Neuronal stem cell (in vitro differentiated cells): ENCODE measurements around the gene ANKRD30A.

Experiments used
- DNase-seq: peaks from one replicate; pipeline ENCODE4 v3.0.0-alpha.2; 2013; ENCODE audit warnings: low spot score
- H2AFZ ChIP-seq: one replicate; pipeline ENCODE4 v1.6.1; 2013; ENCODE audit warnings: mild to moderate bottlenecking, low read length, inconsistent platforms
- H2AK5ac ChIP-seq: 2 replicates; pipeline ENCODE4 v1.6.1; 2013; ENCODE audit warnings: low read depth, mild to moderate bottlenecking, inconsistent platforms, low read length, moderate library complexity, mixed read lengths
- H2BK120ac ChIP-seq: 2 replicates; pipeline ENCODE4 v1.6.1; 2013; ENCODE audit warnings: low read depth, mild to moderate bottlenecking, inconsistent platforms, low read length, moderate library complexity, mixed read lengths
- H2BK12ac ChIP-seq: one replicate; pipeline ENCODE4 v1.6.1; 2013; ENCODE audit warnings: low read length, inconsistent platforms
- H2BK15ac ChIP-seq: 2 replicates; pipeline ENCODE4 v1.6.1; 2013; ENCODE audit warnings: mild to moderate bottlenecking, low read length, inconsistent platforms, mixed read lengths
- H2BK5ac ChIP-seq: one replicate; pipeline ENCODE4 v1.6.1; 2013; ENCODE audit warnings: inconsistent platforms, mild to moderate bottlenecking, low read length, moderate library complexity
- H3K14ac ChIP-seq: one replicate; pipeline ENCODE4 v1.6.1; 2013; ENCODE audit warnings: low read length, inconsistent platforms
- H3K18ac ChIP-seq: 2 replicates; pipeline ENCODE4 v1.6.1; 2013; ENCODE audit warnings: low read length, inconsistent platforms
- H3K23ac ChIP-seq: 2 replicates; pipeline ENCODE4 v1.6.1; 2013; ENCODE audit warnings: low read depth, mild to moderate bottlenecking, mixed read lengths, low read length, inconsistent platforms; ENCODE audit not compliant: poor library complexity
- H3K27ac ChIP-seq: replicated peaks from 3 replicates; pipeline ENCODE4 v1.5.1; 2013; ENCODE audit warnings: low read length, inconsistent platforms
- H3K27me3 ChIP-seq, 3 experiments: 2 replicates each; pipeline ENCODE4 v1.6.1; 2013; ENCODE audit warnings: low read length in 3 of 3, mild to moderate bottlenecking in 2 of 3, inconsistent platforms in 1 of 3, low read depth in 1 of 3, mixed read lengths in 1 of 3, moderate library complexity in 1 of 3; ENCODE audit not compliant: control insufficient read depth in 3 of 3, insufficient read depth in 3 of 3
- H3K36me3 ChIP-seq, 2 donors: replicated peaks in 1 of 2; 2 replicates each; pipeline ENCODE4 v1.6.1; 2013; ENCODE audit warnings: low read length in 2 of 2; ENCODE audit not compliant: control insufficient read depth in 2 of 2, insufficient read depth in 2 of 2
- H3K4ac ChIP-seq: 2 replicates; pipeline ENCODE4 v1.6.1; 2013; ENCODE audit warnings: inconsistent platforms, mild to moderate bottlenecking, low read length, moderate library complexity
- H3K4me1 ChIP-seq, 2 donors: 1 replicate in 1 of 2; 2 replicates in 1 of 2; pipeline ENCODE4 v1.6.1; 2013; ENCODE audit warnings: low read length in 2 of 2, low read depth in 1 of 2; ENCODE audit not compliant: control insufficient read depth in 2 of 2, insufficient read depth in 1 of 2
- H3K4me2 ChIP-seq: one replicate; pipeline ENCODE4 v1.6.1; 2013; ENCODE audit warnings: mild to moderate bottlenecking, low read length, inconsistent platforms; ENCODE audit not compliant: insufficient read depth, poor library complexity, severe bottlenecking
- H3K4me3 ChIP-seq, 2 donors: 2 replicates each; pipeline ENCODE4 v1.5.1; 2013; ENCODE audit warnings: low read length in 2 of 2, mild to moderate bottlenecking in 2 of 2, inconsistent platforms in 1 of 2, moderate library complexity in 1 of 2
- H3K79me1 ChIP-seq: one replicate; pipeline ENCODE4 v1.6.1; 2013; ENCODE audit warnings: low read depth, mild to moderate bottlenecking, inconsistent platforms, low read length, moderate library complexity
- H3K9ac ChIP-seq: one replicate; pipeline ENCODE4 v1.6.1; 2013; ENCODE audit warnings: mild to moderate bottlenecking, low read depth, low read length, inconsistent platforms; ENCODE audit not compliant: poor library complexity
- H3K9me3 ChIP-seq, 2 donors: replicated peaks in 1 of 2; 2 replicates each; pipeline versions ENCODE3 to v1.6.1; 2013; ENCODE audit warnings: low read length in 2 of 2, mild to moderate bottlenecking in 2 of 2, inconsistent platforms in 1 of 2, low read depth in 1 of 2, mixed read lengths in 1 of 2, moderate library complexity in 1 of 2; ENCODE audit not compliant: control insufficient read depth in 2 of 2, insufficient read depth in 1 of 2
- H4K8ac ChIP-seq: one replicate; pipeline ENCODE4 v1.6.1; 2013; ENCODE audit warnings: low read depth, mild to moderate bottlenecking, inconsistent platforms, low read length, moderate library complexity
- H4K91ac ChIP-seq: one replicate; pipeline ENCODE4 v1.6.1; 2013; ENCODE audit warnings: low read length, low read depth, mild to moderate bottlenecking, inconsistent platforms; ENCODE audit not compliant: poor library complexity
- WGBS, 2 donors: extraction: QIAGEN DNeasy Blood & Tissue Kit; methylation state at CpG; one replicate each; pipeline ENCODE4 v1.1.7; 2013; ENCODE audit warnings: missing lambda C conversion rate in 2 of 2, mixed read lengths in 1 of 2; ENCODE audit not compliant: insufficient read length in 2 of 2, insufficient replicate concordance in 1 of 2; ENCODE audit errors: extremely low coverage in 2 of 2; 5-methylcytosine and 5-hydroxymethylcytosine counted together

ANKRD30A gene

GRCh38 chr10:37109000-37109399 lies 16.4 kb upstream of the ANKRD30A start:
- no peak overlapping the region for H2AFZ ChIP-seq
- WGBS, 2 donors, result no CpG with 5 or more reads among the region's 1 CpG
- H3K23ac ChIP-seq, result no peak overlapping the region
- H3K14ac ChIP-seq, result no peak overlapping the region
- no peaks in the 10 kb centered on the region for H3K36me3 ChIP-seq
- no peak overlapping the region for H3K27ac ChIP-seq
- H3K4me1 ChIP-seq, result no peaks in the 10 kb centered on the region
- no peak overlapping the region for H2BK15ac ChIP-seq
- no peak overlapping the region for H2AK5ac ChIP-seq
- no peak overlapping the region for H2BK12ac ChIP-seq
- H3K18ac ChIP-seq, result no peak overlapping the region
- no peak overlapping the region for H3K4me2 ChIP-seq
- H3K79me1 ChIP-seq, result no peaks in the 10 kb centered on the region
- H3K27me3 ChIP-seq, result no peaks in the 10 kb centered on the region
- no peak overlapping the region for H4K8ac ChIP-seq
- H3K9ac ChIP-seq, result no peak overlapping the region
- no peak overlapping the region for H2BK120ac ChIP-seq
- no peak overlapping the region for H3K4ac ChIP-seq
- H4K91ac ChIP-seq, result no peak overlapping the region
- DNase-seq, result no peak
- H2BK5ac ChIP-seq, result no peak overlapping the region
- H3K9me3 ChIP-seq, result peaks cover 0 to 13% of the 10 kb centered on the region in 2 donors
- no peak overlapping the region for H3K4me3 ChIP-seq

GRCh38 chr10:37124532-37124931 lies 866 bp upstream of the ANKRD30A start:
- H2BK15ac ChIP-seq, result no peak overlapping the region
- H2AFZ ChIP-seq, result no peak overlapping the region
- H3K4me1 ChIP-seq, result no peaks in the 10 kb centered on the region
- no peak overlapping the region for H2AK5ac ChIP-seq
- no peak overlapping the region for H3K4ac ChIP-seq
- no peak overlapping the region for H4K8ac ChIP-seq
- peaks cover 0 to 6% of the 10 kb centered on the region in 2 donors for H3K9me3 ChIP-seq
- H3K9ac ChIP-seq, result no peak overlapping the region
- no peak overlapping the region for H3K14ac ChIP-seq
- WGBS, 2 donors, result no CpG with 5 or more reads among the region's 21 CpGs
- H4K91ac ChIP-seq, result no peak overlapping the region
- H3K4me2 ChIP-seq, result no peak overlapping the region
- H2BK12ac ChIP-seq, result no peak overlapping the region
- no peak overlapping the region for H3K27ac ChIP-seq
- H2BK5ac ChIP-seq, result no peak overlapping the region
- no peak overlapping the region for H3K23ac ChIP-seq
- no peak overlapping the region for H3K18ac ChIP-seq
- no peaks in the 10 kb centered on the region for H3K79me1 ChIP-seq
- DNase-seq, result no peak
- no peaks in the 10 kb centered on the region for H3K27me3 ChIP-seq
- H3K36me3 ChIP-seq, result no peaks in the 10 kb centered on the region
- no peak overlapping the region for H2BK120ac ChIP-seq
- H3K4me3 ChIP-seq, result no peak overlapping the region

- Histone ChIP-seq H2BK5ac (no peak overlapping the region), H4K8ac (no peak overlapping the region), H3K9me3 (peaks cover 0 to 5% of the 10 kb centered on the region in 2 donors), H2BK12ac (no peak overlapping the region), H4K91ac (no peak overlapping the region), H3K14ac (no peak overlapping the region), H3K36me3 (no peaks in the 10 kb centered on the region), H2AFZ (no peak overlapping the region), H2BK15ac (no peak overlapping the region), H3K4ac (no peak overlapping the region), H3K79me1 (no peaks in the 10 kb centered on the region), H3K23ac (no peak overlapping the region), H3K4me2 (no peak overlapping the region), H3K4me3 (no peak overlapping the region), H3K27ac (no peak overlapping the region), H3K18ac (no peak overlapping the region), H3K9ac (no peak overlapping the region), H3K4me1 (no peaks in the 10 kb centered on the region), H2BK120ac (no peak overlapping the region), H3K27me3 (no peaks in the 10 kb centered on the region), H2AK5ac (no peak overlapping the region)
- DNase-seq, result no peak
- no CpG with 5 or more reads among the region's 12 CpGs for WGBS, 2 donors
Observed at GRCh38 chr10:37125921-37126320, 523 bp downstream of the ANKRD30A start.

GRCh38 chr10:37146443-37146842 lies 21.0 kb downstream of the ANKRD30A start:
- Histone ChIP-seq H3K18ac (no peak overlapping the region), H2BK5ac (no peak overlapping the region), H3K79me1 (no peaks in the 10 kb centered on the region), H2AK5ac (no peak overlapping the region), H3K27me3 (no peaks in the 10 kb centered on the region), H2AFZ (no peak overlapping the region), H3K23ac (no peak overlapping the region), H2BK12ac (no peak overlapping the region), H3K4ac (no peak overlapping the region), H3K9me3 (no peaks in the 10 kb centered on the region), H3K4me2 (no peak overlapping the region), H3K4me1 (no peaks in the 10 kb centered on the region), H4K8ac (no peak overlapping the region), H3K36me3 (no peaks in the 10 kb centered on the region), H3K4me3 (no peak overlapping the region), H3K9ac (no peak overlapping the region), H3K27ac (no peak overlapping the region), H2BK15ac (no peak overlapping the region), H4K91ac (no peak overlapping the region), H3K14ac (no peak overlapping the region), H2BK120ac (no peak overlapping the region)
- no CpG with 5 or more reads among the region's 5 CpGs for WGBS, 2 donors
- DNase-seq, result no peak
